SK-N-SH (cell line): ENCODE measurements around the gene BRD3. TPM values are rescaled to one million over a fixed set of nuclear protein-coding genes. Genes with fewer than 3 reads are reported as not detected.

Experiments
- CTCF ChIA-PET: fragments of 300-600, 350-600 bp; formaldehyde crosslinking; extraction: SDS; loops from one replicate; lab custom pipeline; 2021; lab: Yijun Ruan, JAX
- POLR2A ChIA-PET: fragments of 350-600 bp; sonication (Branson Sonifier 250); formaldehyde crosslinking; extraction: SDS; loops from one replicate; lab custom pipeline; 2020; ENCODE audit warnings: antibody characterized with exemption, inconsistent platforms; lab: Yijun Ruan, JAX
- DNase-seq: peaks from one replicate; pipeline ENCODE4 v3.0.0; 2012
- H2AFZ ChIP-seq: fragments of 200-600 bp; sonication (generic); 2 replicates; pipeline ENCODE4 v1.8.1; 2016; ENCODE audit warnings: antibody characterized with exemption, mild to moderate bottlenecking, low read depth
- H3F3A ChIP-seq: fragments of 200-600 bp; sonication (generic); replicated peaks from 2 replicates; pipeline ENCODE3; 2016; ENCODE audit warnings: antibody characterized with exemption, mild to moderate bottlenecking; ENCODE audit not compliant: insufficient read depth
- H3K27ac ChIP-seq, 2 experiments: fragments of 200-500 bp in 1 of 2; fragments of 200-600 bp in 1 of 2; sonication (Bioruptor generic) in 1 of 2; sonication (generic), shearing (Covaris generic) in 1 of 2; 2 replicates each; pipeline versions ENCODE4 v1.5.1 to v1.6.1; 2014 to 2016; ENCODE audit warnings: low read depth in 2 of 2, inconsistent platforms in 1 of 2, low read length in 1 of 2, mild to moderate bottlenecking in 1 of 2, mixed read lengths in 1 of 2
- H3K27me3 ChIP-seq: fragments of 200-600 bp; sonication (generic), shearing (Covaris generic); 2 replicates; pipeline ENCODE4 v1.6.1; 2016; ENCODE audit warnings: mixed run types; ENCODE audit not compliant: insufficient read depth
- H3K36me3 ChIP-seq, 2 experiments: fragments of 200-500 bp in 1 of 2; fragments of 200-600 bp in 1 of 2; sonication (Bioruptor generic) in 1 of 2; sonication (generic) in 1 of 2; replicated peaks in 1 of 2; 2 replicates each; pipeline versions ENCODE3 to v1.5.1; 2014 to 2016; ENCODE audit warnings: low read length in 1 of 2, mild to moderate bottlenecking in 1 of 2; ENCODE audit not compliant: insufficient read depth in 2 of 2, control insufficient read depth in 1 of 2
- H3K4me1 ChIP-seq, 2 experiments: fragments of 200-500 bp in 1 of 2; fragments of 200-600 bp in 1 of 2; sonication (Bioruptor generic) in 1 of 2; sonication (generic), shearing (Covaris generic) in 1 of 2; 2 replicates each; pipeline versions ENCODE4 v1.5.1 to v1.6.1; 2014 to 2016; ENCODE audit warnings: low read depth in 1 of 2, low read length in 1 of 2, mixed run types in 1 of 2; ENCODE audit not compliant: insufficient read depth in 2 of 2, control insufficient read depth in 1 of 2
- H3K4me2 ChIP-seq: fragments of 200-600 bp; sonication (generic), shearing (Covaris generic); 2 replicates; pipeline ENCODE4 v1.6.1; 2017; ENCODE audit warnings: mixed run types
- H3K4me3 ChIP-seq, 2 experiments: fragments of 200-500 bp in 1 of 2; fragments of 200-600 bp in 1 of 2; sonication (Bioruptor generic) in 1 of 2; sonication (generic), shearing (Covaris generic) in 1 of 2; 2 replicates each; pipeline versions ENCODE4 v1.5.1 to v1.8.1; 2014 to 2016; ENCODE audit warnings: low read depth in 2 of 2, inconsistent platforms in 1 of 2, low read length in 1 of 2, mild to moderate bottlenecking in 1 of 2, mixed read lengths in 1 of 2, moderate library complexity in 1 of 2
- H3K79me2 ChIP-seq: fragments of 200-600 bp; sonication (generic); 2 replicates; pipeline ENCODE4 v1.8.1; 2017; ENCODE audit warnings: mild to moderate bottlenecking; ENCODE audit not compliant: insufficient read depth
- H3K9ac ChIP-seq: fragments of 200-600 bp; sonication (generic); 2 replicates; pipeline ENCODE4 v1.6.1; 2017; ENCODE audit warnings: mixed run types
- H3K9me2 ChIP-seq: fragments of 200-600 bp; sonication (generic); 2 replicates; pipeline ENCODE4 v1.6.1; 2017; ENCODE audit warnings: mixed run types
- H3K9me3 ChIP-seq: fragments of 200-600 bp; sonication (generic); 2 replicates; pipeline ENCODE4 v1.6.1; 2017; ENCODE audit warnings: mixed run types, mild to moderate bottlenecking, moderate library complexity
- H4K20me1 ChIP-seq: fragments of 200-600 bp; sonication (generic); 2 replicates; pipeline ENCODE4 v1.6.1; 2017; ENCODE audit warnings: mild to moderate bottlenecking, mixed run types; ENCODE audit not compliant: insufficient read depth
- EZH2phosphoT487 ChIP-seq: fragments of 200-600 bp; sonication (generic); IDR thresholded peaks from 2 replicates; pipeline ENCODE4 v1.6.1; 2017; ENCODE audit warnings: low read depth, mixed run types, mild to moderate bottlenecking, antibody characterized with exemption, moderate library complexity, borderline replicate concordance
- GABPA ChIP-seq: IDR thresholded peaks from 2 replicates; pipeline ENCODE4 v1.4.0; 2012; ENCODE audit warnings: low read depth, mild to moderate bottlenecking
- JUND ChIP-seq: IDR thresholded peaks from 2 replicates; pipeline ENCODE4 v1.4.0; 2012
- MXI1 ChIP-seq: IDR thresholded peaks from 2 replicates; pipeline ENCODE4 v1.6.1; 2012; ENCODE audit warnings: mild to moderate bottlenecking, low read depth, low read length, improper control_type of control experiment
- NFIC ChIP-seq: IDR thresholded peaks from 2 replicates; pipeline ENCODE4 v1.4.0; 2012; ENCODE audit warnings: borderline replicate concordance
- NRF1 ChIP-seq: IDR thresholded peaks from 2 replicates; pipeline ENCODE4 v1.6.1; 2012; ENCODE audit warnings: low read depth, mild to moderate bottlenecking, low read length
- PBX3 ChIP-seq: IDR thresholded peaks from 2 replicates; pipeline ENCODE4; 2012
- RCOR1 ChIP-seq: fragments of 150-350 bp; IDR thresholded peaks from 2 replicates; pipeline ENCODE4 v1.6.1; 2017; ENCODE audit warnings: antibody characterized with exemption, low read length
- REST ChIP-seq: IDR thresholded peaks from 2 replicates; pipeline ENCODE4 v1.6.1; 2012; ENCODE audit warnings: mild to moderate bottlenecking, low read depth, low read length, moderate library complexity
- SMC3 ChIP-seq: IDR thresholded peaks from 2 replicates; pipeline ENCODE4 v1.6.1; 2012; ENCODE audit warnings: low read depth, low read length, improper control_type of control experiment
- TCF12 ChIP-seq: IDR thresholded peaks from 2 replicates; pipeline ENCODE4 v1.4.0; 2012
- USF2 ChIP-seq: fragments of 150-350 bp; IDR thresholded peaks from 2 replicates; pipeline ENCODE4 v1.6.1; 2017; ENCODE audit warnings: antibody characterized with exemption, low read length, low read depth, borderline replicate concordance
- YY1 ChIP-seq: IDR thresholded peaks from 2 replicates; pipeline ENCODE4 v1.4.0; 2012; ENCODE audit warnings: low read depth, mild to moderate bottlenecking
- ZBTB33 ChIP-seq: IDR thresholded peaks from 2 replicates; pipeline ENCODE4 v1.4.0; 2012; ENCODE audit warnings: low read depth, borderline replicate concordance
- WGBS: methylation state at CpG from one replicate; pipeline ENCODE4 v1.1.6; 2017; ENCODE audit warnings: low lambda C conversion rate; 5-methylcytosine and 5-hydroxymethylcytosine counted together
- polyA plus RNA-seq, 3 experiments: library from polyadenylated mRNA; depleted of rRNA; stranded (reverse); fragments of >200 nt; gene quantifications; 2 replicates each; pipeline ENCODE4 v1.2.3, GENCODE V29; 2012

BRD3 gene
- polyA plus RNA-seq, 1 of the 3 experiments (the other 2 are of a cell fraction): 11.4 TPM

GRCh38 chr9:134083451-134083850, 15.6 kb upstream of the BRD3 start:
- 3% methylated on average over 2 of the region's 2 CpGs for WGBS
- no peak for DNase-seq
- no peaks in the 10 kb centered on the region for H3F3A ChIP-seq
- no peaks in the 10 kb centered on the region; the same call in 1 of the 2 replicates for H3K27me3 ChIP-seq
- TF ChIP-seq RCOR1 (no peak), ZBTB33 (no peak), YY1 (no peak), SMC3 (no peak), MXI1 (no peak), NRF1 (no peak), TCF12 (no peak), GABPA (no peak), NFIC (no peak), JUND (no peak), REST (no peak), PBX3 (no peak), EZH2phosphoT487 (no peak), USF2 (no peak)
- no peaks in the 10 kb centered on the region for H3K79me2 ChIP-seq
- CTCF ChIA-PET: no interaction called here
- H3K4me2 ChIP-seq: no peak overlapping the region
- H3K9me3 ChIP-seq: no peaks in the 10 kb centered on the region
- no peaks in the 10 kb centered on the region for H3K9me2 ChIP-seq
- peaks cover 0 to 4% of the 10 kb centered on the region in 2 experiments; a peak in 1 of 4 replicates for H3K4me1 ChIP-seq
- H4K20me1 ChIP-seq: no peaks in the 10 kb centered on the region
- H2AFZ ChIP-seq: no peak overlapping the region
- no peak overlapping the region for H3K4me3 ChIP-seq
- H3K36me3 ChIP-seq: no peaks in the 10 kb centered on the region
- no peak overlapping the region for H3K9ac ChIP-seq
- POLR2A ChIA-PET: no interaction called here
- H3K27ac ChIP-seq: no peak overlapping the region
